Esophagus muscularis mucosa (tissue), 4 donors: Measurements from ENCODE around the gene FAM107B. TPM values are rescaled to one million over a fixed set of nuclear protein-coding genes. Genes with fewer than 3 reads are reported as not detected.

Experiments used
- DNase-seq: peaks from one replicate; pipeline ENCODE4 v3.0.0-alpha.2; 2017; ENCODE audit errors: extremely low spot score
- H3K27ac ChIP-seq, 4 donors: fragments of 200-600 bp; sonication (generic); replicated peaks in 1 of 4; 1 replicate in 3 of 4; 2 replicates in 1 of 4; pipeline ENCODE4 v1.5.1; 2016 to 2019; ENCODE audit warnings: mild to moderate bottlenecking in 1 of 4
- H3K27me3 ChIP-seq, 4 donors: fragments of 200-600 bp; sonication (generic); one replicate each; pipeline versions ENCODE4 v1.5.1 to v1.6.0; 2016 to 2019
- H3K36me3 ChIP-seq, 4 donors: fragments of 200-600 bp; sonication (generic); one replicate each; pipeline ENCODE4 v1.5.1; 2016 to 2019
- H3K4me1 ChIP-seq, 4 donors: fragments of 200-600 bp; sonication (generic); one replicate each; pipeline ENCODE4 v1.5.1; 2016 to 2019
- H3K4me3 ChIP-seq, 4 donors: fragments of 200-600 bp; sonication (generic); 1 replicate in 2 of 4; 2 replicates in 2 of 4; pipeline ENCODE4 v1.5.1; 2016 to 2019; ENCODE audit warnings: mild to moderate bottlenecking in 4 of 4, moderate library complexity in 1 of 4
- H3K9me3 ChIP-seq, 4 donors: fragments of 200-600 bp; sonication (generic); 1 replicate in 3 of 4; 2 replicates in 1 of 4; pipeline ENCODE4 v1.5.1; 2016 to 2019
- CTCF ChIP-seq, 3 experiments: fragments of 200-600 bp in 2 of 3; fragments of 450-650 bp in 1 of 3; sonication (generic) in 2 of 3; IDR thresholded peaks; one replicate each; pipeline ENCODE4 v1.5.1; 2017 to 2019; ENCODE audit warnings: antibody characterized with exemption in 3 of 3, mild to moderate bottlenecking in 2 of 3, moderate library complexity in 1 of 3
- EP300 ChIP-seq: sonication (generic); formaldehyde crosslinking; IDR thresholded peaks from one replicate; pipeline ENCODE4 v1.6.1; 2017; ENCODE audit warnings: antibody characterized with exemption
- POLR2A ChIP-seq: fragments of 450-650 bp; IDR thresholded peaks from one replicate; pipeline ENCODE4 v1.6.1; 2017; ENCODE audit warnings: antibody characterized with exemption, moderate library complexity, mild to moderate bottlenecking, low read depth
- POLR2AphosphoS5 ChIP-seq, 2 donors: sonication (generic); formaldehyde crosslinking; IDR thresholded peaks; one replicate each; pipeline ENCODE4 v1.6.1; 2017; ENCODE audit warnings: antibody characterized with exemption in 2 of 2
- WGBS: methylation state at CpG from one replicate; pipeline ENCODE4 v1.1.5; 2018; 5-methylcytosine and 5-hydroxymethylcytosine counted together
- intact Hi-C: fragments of 100-400 bp; cut with DNase I; formaldehyde crosslinking; loops from one replicate; pipeline ENCODE4 v1.15.1; 2023
- total RNA-seq, 4 donors: library from RNA; depleted of rRNA; stranded (reverse); fragments of >200 nt; gene quantifications; one replicate each; pipeline versions ENCODE4 v1.1.0 to v1.2.1, GENCODE V29; 2016

Gene FAM107B
- total RNA-seq, 4 donors from 2014 or later: 7.5 to 14.1 (median 9.4) TPM

- Histone ChIP-seq H3K9me3 (no peaks in the 10 kb centered on the region), H3K27me3 (no peaks in the 10 kb centered on the region), H3K36me3 (no peaks in the 10 kb centered on the region), H3K4me1 (no peaks in the 10 kb centered on the region), H3K4me3 (no peak overlapping the region), H3K27ac (no peak overlapping the region)
- WGBS: 82% methylated on average over 9 of the region's 9 CpGs
- DNase-seq: no peak
- intact Hi-C loops: no loop called here
- TF ChIP-seq CTCF (IDR thresholded peaks at IDR 0.05): no peak
- no peak for TF ChIP-seq POLR2A
- no peak for TF ChIP-seq EP300
- no peak for TF ChIP-seq POLR2AphosphoS5 (IDR thresholded peaks at IDR 0.05)
These were observed 36.6 kb upstream of the FAM107B start for GRCh38 chr10:14810969-14811953.

- no peak for TF ChIP-seq CTCF (IDR thresholded peaks at IDR 0.05)
- TF ChIP-seq POLR2AphosphoS5 (IDR thresholded peaks at IDR 0.05): no peak
- no peak for TF ChIP-seq EP300
- no peak for TF ChIP-seq POLR2A
- Histone ChIP-seq H3K27me3 (no peaks in the 10 kb centered on the region), H3K9me3 (no peaks in the 10 kb centered on the region), H3K36me3 (no peaks in the 10 kb centered on the region), H3K27ac (no peak overlapping the region), H3K4me1 (no peaks in the 10 kb centered on the region), H3K4me3 (no peak overlapping the region)
- 79% methylated on average over 3 of the region's 3 CpGs for WGBS
- no peak for DNase-seq
- intact Hi-C loops: no loop called here
These were observed 31.6 kb upstream of the FAM107B start for GRCh38 chr10:14806318-14806717.

- H3K4me3 ChIP-seq: no peak overlapping the region
- WGBS: 90% methylated on average over 1 of the region's 1 CpG
- no peak for TF ChIP-seq POLR2AphosphoS5 (IDR thresholded peaks at IDR 0.05)
- no peak for TF ChIP-seq EP300
- no peak for TF ChIP-seq CTCF (IDR thresholded peaks at IDR 0.05)
- TF ChIP-seq POLR2A: no peak
These were observed 29.1 kb upstream of the FAM107B start for GRCh38 chr10:14803827-14804226.

GRCh38 chr10:14801723-14802122, 27.0 kb upstream of the FAM107B start:
- Histone ChIP-seq H3K27ac (no peak overlapping the region), H3K27me3 (no peaks in the 10 kb centered on the region), H3K4me1 (peaks cover 0 to 2% (median 0%) of the 10 kb centered on the region in 4 donors), H3K36me3 (no peaks in the 10 kb centered on the region), H3K9me3 (no peaks in the 10 kb centered on the region), H3K4me3 (no peak overlapping the region)
- DNase-seq: no peak
- intact Hi-C loops: no loop called here
- 62% methylated on average over 5 of the region's 5 CpGs for WGBS
- TF ChIP-seq POLR2A (no peak), EP300 (no peak), CTCF (IDR thresholded peaks at IDR 0.05) (no peak), POLR2AphosphoS5 (IDR thresholded peaks at IDR 0.05) (no peak)

More at GRCh38 chr10:14803827-14804226, 29.1 kb upstream of the FAM107B start:
- DNase-seq: no peak
- Histone ChIP-seq H3K27me3 (no peaks in the 10 kb centered on the region), H3K36me3 (no peaks in the 10 kb centered on the region), H3K9me3 (no peaks in the 10 kb centered on the region), H3K27ac (no peak overlapping the region), H3K4me1 (peaks cover 0 to under 1% (median 0%) of the 10 kb centered on the region in 4 donors)
- intact Hi-C loops: no loop called here
